IMR-90 (cell line): ENCODE data around the gene FOXO1. TPM values are rescaled to one million over a fixed set of nuclear protein-coding genes. Genes with fewer than 3 reads are reported as not detected.

ENCODE experiments used
- ATAC-seq: fragments of 200-7000 bp; cut with Tn5 transposase; 2 replicates; pipeline ENCODE4 v1.9.1; 2020; ENCODE audit warnings: low read depth, mild to moderate bottlenecking, moderate library complexity
- BruUV-seq: library from RNA; stranded (reverse); fragments of 400-500 nt; replicated peaks from 2 replicates; lab custom pipeline; 2021; lab: Mats Ljungman, UMichigan
- CTCF ChIA-PET: fragments of 300-600 bp; formaldehyde crosslinking; extraction: SDS; loops from one replicate; lab custom pipeline; 2021; ENCODE audit warnings: antibody characterized with exemption; lab: Yijun Ruan, JAX
- POLR2A ChIA-PET: fragments of 300-600 bp; sonication (Branson Sonifier 250); formaldehyde crosslinking; loops from one replicate; lab custom pipeline; 2022; ENCODE audit warnings: antibody characterized with exemption; ENCODE audit not compliant: unreplicated experiment; lab: Charles Lee
- DNase-seq: peaks from one replicate; pipeline ENCODE4 v3.0.0; 2013
- H2AFZ ChIP-seq: replicated peaks from 2 replicates; pipeline ENCODE3; 2013; ENCODE audit warnings: low read length, mild to moderate bottlenecking; ENCODE audit not compliant: poor library complexity
- H2AK5ac ChIP-seq: 2 replicates; pipeline ENCODE4 v1.6.1; 2013; ENCODE audit warnings: low read depth, low read length, inconsistent platforms
- H2AK9ac ChIP-seq: replicated peaks from 2 replicates; pipeline ENCODE3; 2013; ENCODE audit warnings: mild to moderate bottlenecking, low read depth, low read length, moderate library complexity; ENCODE audit not compliant: poor library complexity
- H2BK120ac ChIP-seq: 2 replicates; pipeline ENCODE4 v1.6.1; 2013; ENCODE audit warnings: low read depth, low read length, inconsistent platforms
- H2BK15ac ChIP-seq: 3 replicates; pipeline ENCODE4 v1.6.1; 2013; ENCODE audit warnings: low read depth, low read length, inconsistent platforms
- H2BK20ac ChIP-seq: 2 replicates; pipeline ENCODE4 v1.6.1; 2013; ENCODE audit warnings: low read depth, mild to moderate bottlenecking, inconsistent platforms, low read length, moderate library complexity
- H2BK5ac ChIP-seq: 2 replicates; pipeline ENCODE4 v1.6.1; 2013; ENCODE audit warnings: mild to moderate bottlenecking, low read depth, low read length, inconsistent platforms; ENCODE audit not compliant: poor library complexity, severe bottlenecking
- H3K14ac ChIP-seq: replicated peaks from 2 replicates; pipeline ENCODE4 v1.6.1; 2013; ENCODE audit warnings: low read depth, low read length, inconsistent platforms
- H3K18ac ChIP-seq: 2 replicates; pipeline ENCODE4 v1.6.1; 2013; ENCODE audit warnings: low read depth, low read length, control low read depth
- H3K23ac ChIP-seq: 2 replicates; pipeline ENCODE4 v1.6.1; 2013; ENCODE audit warnings: low read depth, low read length, inconsistent platforms
- H3K27ac ChIP-seq: 2 replicates; pipeline ENCODE4 v1.5.1; 2013; ENCODE audit warnings: mild to moderate bottlenecking, control low read depth, low read length; ENCODE audit not compliant: insufficient read depth
- H3K27me3 ChIP-seq: 2 replicates; pipeline ENCODE4 v1.6.1; 2013; ENCODE audit warnings: low read length; ENCODE audit not compliant: control insufficient read depth, insufficient read depth
- H3K36me3 ChIP-seq: 2 replicates; pipeline ENCODE4 v1.6.1; 2013; ENCODE audit warnings: low read length, mixed read lengths; ENCODE audit not compliant: control insufficient read depth, insufficient read depth
- H3K4ac ChIP-seq: 2 replicates; pipeline ENCODE4 v1.6.1; 2013; ENCODE audit warnings: low read depth, low read length, inconsistent platforms
- H3K4me1 ChIP-seq: 2 replicates; pipeline ENCODE4 v1.6.1; 2013; ENCODE audit warnings: low read length, mixed read lengths; ENCODE audit not compliant: control insufficient read depth, insufficient read depth
- H3K4me2 ChIP-seq: 2 replicates; pipeline ENCODE4 v1.6.1; 2013; ENCODE audit warnings: low read depth, mild to moderate bottlenecking, control low read depth, low read length, moderate library complexity
- H3K4me3 ChIP-seq: 2 replicates; pipeline ENCODE4 v1.5.1; 2013; ENCODE audit warnings: low read depth, mild to moderate bottlenecking, control low read depth, low read length, moderate library complexity; ENCODE audit not compliant: insufficient read depth
- H3K56ac ChIP-seq: 2 replicates; pipeline ENCODE4 v1.6.1; 2013; ENCODE audit warnings: low read length, inconsistent platforms; ENCODE audit not compliant: insufficient read depth; ENCODE audit errors: extremely low read depth
- H3K79me1 ChIP-seq, 2 experiments: 2 replicates each; pipeline ENCODE4 v1.6.1; 2013; ENCODE audit warnings: low read length in 2 of 2, inconsistent platforms in 1 of 2, low read depth in 1 of 2
- H3K9ac ChIP-seq: 2 replicates; pipeline ENCODE4 v1.6.1; 2013; ENCODE audit warnings: low read depth, low read length, control low read depth
- H3K9me1 ChIP-seq: 2 replicates; pipeline ENCODE4 v1.6.1; 2013; ENCODE audit warnings: low read length, inconsistent platforms; ENCODE audit not compliant: insufficient read depth
- H3K9me3 ChIP-seq: 2 replicates; pipeline ENCODE4 v1.6.1; 2013; ENCODE audit warnings: low read length; ENCODE audit not compliant: control insufficient read depth, insufficient read depth
- H4K20me1 ChIP-seq: 2 replicates; pipeline ENCODE4 v1.6.1; 2013; ENCODE audit warnings: low read length, inconsistent platforms; ENCODE audit not compliant: insufficient read depth
- H4K5ac ChIP-seq: 2 replicates; pipeline ENCODE4 v1.6.1; 2013; ENCODE audit warnings: mild to moderate bottlenecking, low read depth, low read length, control low read depth
- H4K8ac ChIP-seq, 2 experiments: 2 replicates each; pipeline ENCODE4 v1.6.1; 2013; ENCODE audit warnings: low read depth in 2 of 2, low read length in 2 of 2, control low read depth in 1 of 2, inconsistent platforms in 1 of 2
- H4K91ac ChIP-seq: 2 replicates; pipeline ENCODE4 v1.6.1; 2013; ENCODE audit warnings: low read depth, low read length, inconsistent platforms; ENCODE audit not compliant: insufficient read depth
- BHLHE40 ChIP-seq: fragments of 150-350 bp; IDR thresholded peaks from 2 replicates; pipeline ENCODE4 v1.6.1; 2016; ENCODE audit warnings: mild to moderate bottlenecking, low read depth, low read length
- CEBPB ChIP-seq: IDR thresholded peaks from 2 replicates; pipeline ENCODE4 v1.6.1; 2012; ENCODE audit warnings: low read depth, low read length, improper control_type of control experiment
- CHD1 ChIP-seq: IDR thresholded peaks from 2 replicates; pipeline ENCODE4 v1.6.1; 2012; ENCODE audit warnings: low read depth, low read length, improper control_type of control experiment
- CTCF ChIP-seq: conservative IDR thresholded peaks from 2 replicates; pipeline ENCODE4 v1.5.1; 2012; ENCODE audit warnings: mild to moderate bottlenecking, low read depth, low read length, improper control_type of control experiment
- ELK1 ChIP-seq: fragments of 150-350 bp; IDR thresholded peaks from 2 replicates; pipeline ENCODE4 v1.6.1; 2016; ENCODE audit warnings: low read depth, mild to moderate bottlenecking, low read length, moderate library complexity, borderline replicate concordance
- FOS ChIP-seq: fragments of 150-350 bp; IDR thresholded peaks from 2 replicates; pipeline ENCODE4 v1.6.1; 2016; ENCODE audit warnings: low read depth, low read length
- MAFK ChIP-seq: IDR thresholded peaks from 2 replicates; pipeline ENCODE4 v1.6.1; 2012; ENCODE audit warnings: low read depth, low read length, improper control_type of control experiment
- MAZ ChIP-seq: IDR thresholded peaks from 2 replicates; pipeline ENCODE4 v1.6.1; 2012; ENCODE audit warnings: low read depth, mild to moderate bottlenecking, low read length, improper control_type of control experiment, moderate library complexity, borderline replicate concordance
- MXI1 ChIP-seq: IDR thresholded peaks from 2 replicates; pipeline ENCODE4 v1.6.1; 2012; ENCODE audit warnings: low read depth, mild to moderate bottlenecking, low read length, moderate library complexity, borderline replicate concordance
- NFE2L2 ChIP-seq: fragments of 150-350 bp; IDR thresholded peaks from 2 replicates; pipeline ENCODE4 v1.6.1; 2016; ENCODE audit warnings: low read depth, mild to moderate bottlenecking, low read length
- POLR2A ChIP-seq: IDR thresholded peaks from 2 replicates; pipeline ENCODE4 v1.6.1; 2012; ENCODE audit warnings: mild to moderate bottlenecking, low read depth, low read length
- RAD21 ChIP-seq: IDR thresholded peaks from 2 replicates; pipeline ENCODE4 v1.6.1; 2012; ENCODE audit warnings: low read length, improper control_type of control experiment
- RCOR1 ChIP-seq: IDR thresholded peaks from 2 replicates; pipeline ENCODE4 v1.6.1; 2012; ENCODE audit warnings: mild to moderate bottlenecking, low read length, improper control_type of control experiment; ENCODE audit not compliant: insufficient replicate concordance
- RFX5 ChIP-seq: IDR thresholded peaks from 2 replicates; pipeline ENCODE4 v1.8.0; 2012; ENCODE audit warnings: low read depth, mild to moderate bottlenecking, low read length, moderate library complexity
- SMC3 ChIP-seq: fragments of 150-350 bp; IDR thresholded peaks from 2 replicates; pipeline ENCODE4 v1.6.1; 2016; ENCODE audit warnings: low read depth, mild to moderate bottlenecking, antibody characterized with exemption, low read length, moderate library complexity
- USF2 ChIP-seq: fragments of 150-350 bp; IDR thresholded peaks from 2 replicates; pipeline ENCODE4 v1.6.1; 2017; ENCODE audit warnings: mild to moderate bottlenecking, antibody characterized with exemption, low read length, low read depth
- WGBS, 2 experiments: methylation state at CpG; one replicate each; pipeline versions ENCODE4 v1.1.5 to v1.1.7; 2013; ENCODE audit warnings: missing lambda C conversion rate in 2 of 2; ENCODE audit not compliant: insufficient read length in 1 of 2; ENCODE audit errors: extremely low coverage in 2 of 2; 5-methylcytosine and 5-hydroxymethylcytosine counted together
- dilution Hi-C: fragments of 300-500 bp; cut with HindIII; formaldehyde crosslinking; loops from one replicate; pipeline ENCODE4 v1.14.3; 2018; ENCODE audit warnings: low sequenced_read_pairs; ENCODE audit not compliant: unreplicated experiment
- in situ Hi-C: fragments of 300-500 bp; cut with MboI; formaldehyde crosslinking; loops from 3 replicates; pipeline ENCODE4 v1.14.3; 2019; ENCODE audit warnings: low sequenced_read_pairs, inconsistent platforms, mixed read lengths
- intact Hi-C: fragments of 100-400 bp; cut with micrococcal nuclease; formaldehyde crosslinking; loops from 2 replicates; pipeline ENCODE4 v1.10.0; 2022
- polyA plus RNA-seq, 3 experiments: library from polyadenylated mRNA; depleted of rRNA; stranded (reverse); fragments of >200 nt; gene quantifications; 2 replicates each; pipeline ENCODE4 v1.2.3, GENCODE V29; 2012; ENCODE audit warnings: low replicate concordance in 1 of 3
- total RNA-seq: library from RNA; depleted of rRNA; stranded (reverse); fragments of >200 nt; gene quantifications from 2 replicates; pipeline ENCODE4 v1.2.3, GENCODE V29; 2012

FOXO1 gene
- total and polyA plus RNA-seq, 2 of the 4 experiments (the other 2 are of a cell fraction): 0.12 to 0.18 TPM

- POLR2A ChIA-PET: no interaction called here
- no TSS peak for BruUV-seq
- H3K9ac ChIP-seq: no peak overlapping the region
- H3K27ac ChIP-seq: no peak overlapping the region
- no peak overlapping the region for H2BK120ac ChIP-seq
- DNase-seq (no peak), ATAC-seq (no peak)
- WGBS, 2 experiments: no CpG with 5 or more reads among the region's 2 CpGs
- H3K4me2 ChIP-seq: no peak overlapping the region
- no peak overlapping the region for H3K23ac ChIP-seq
- no peaks in the 10 kb centered on the region for H3K79me1 ChIP-seq
- no peak overlapping the region for H2BK20ac ChIP-seq
- no peak overlapping the region for H2AK9ac ChIP-seq
- no peaks in the 10 kb centered on the region for H4K20me1 ChIP-seq
- H4K8ac ChIP-seq: no peak overlapping the region
- no peak overlapping the region for H2AFZ ChIP-seq
- H3K14ac ChIP-seq: no peak overlapping the region
- H3K36me3 ChIP-seq: no peaks in the 10 kb centered on the region
- H2BK15ac ChIP-seq: no peak overlapping the region
- no peak overlapping the region for H3K4me3 ChIP-seq
- no peaks in the 10 kb centered on the region; the same call in 1 of the 2 replicates for H3K9me3 ChIP-seq
- H3K27me3 ChIP-seq: no peaks in the 10 kb centered on the region
- dilution Hi-C loops: no loop called here
- H4K91ac ChIP-seq: no peak overlapping the region
- TF ChIP-seq RAD21: no peak
- no peak for TF ChIP-seq CHD1
- no peak for TF ChIP-seq POLR2A
- TF ChIP-seq BHLHE40: no peak
- no peak for TF ChIP-seq RFX5
- TF ChIP-seq CTCF: no peak
- no peak for TF ChIP-seq CEBPB
- no peak for TF ChIP-seq MAZ
- no peak for TF ChIP-seq FOS
- no peak for TF ChIP-seq MAFK
- no peak for TF ChIP-seq ELK1
- no peak for TF ChIP-seq MXI1
- TF ChIP-seq RCOR1: no peak
- no peak for TF ChIP-seq NFE2L2
- no peak for TF ChIP-seq USF2
- no peak for TF ChIP-seq SMC3
- no peak overlapping the region for H3K4ac ChIP-seq
- H4K5ac ChIP-seq: no peak overlapping the region
- CTCF ChIA-PET: no interaction called here
- no peak overlapping the region for H2BK5ac ChIP-seq
- H2AK5ac ChIP-seq: no peak overlapping the region
- in situ Hi-C loops: no loop called here
- no peak overlapping the region for H3K18ac ChIP-seq
- no peaks in the 10 kb centered on the region for H3K4me1 ChIP-seq
- H3K56ac ChIP-seq: no peak overlapping the region
- H3K9me1 ChIP-seq: no peaks in the 10 kb centered on the region
- intact Hi-C loops: no loop called here
Observed at GRCh38 chr13:40706439-40706838, 40.0 kb upstream of the FOXO1 start.
